Ovary (tissue), 9 donors: ENCODE measurements around the gene G6PC1. TPM values are rescaled to one million over a fixed set of nuclear protein-coding genes. Genes with fewer than 3 reads are reported as not detected.
"Not testable (repeated sequence)": the region's sequence is repeated elsewhere in the genome, so short reads cannot be mapped to it uniquely, and the experiment has no call there.

Source experiments
- DNase-seq, 5 donors: peaks; one replicate each; pipeline ENCODE4 v3.0.0-alpha.2; 2019 to 2020
- H3K27ac ChIP-seq, 2 donors: fragments of 200-600 bp; one replicate each; pipeline versions ENCODE4 v1.5.1 to v1.8.0; 2019 to 2022
- H3K27me3 ChIP-seq: fragments of 200-600 bp; one replicate; pipeline ENCODE4 v1.8.0; 2022
- H3K36me3 ChIP-seq: fragments of 200-600 bp; sonication (generic); one replicate; pipeline ENCODE4 v1.5.1; 2019
- H3K4me1 ChIP-seq: one replicate; pipeline ENCODE4 v1.8.1; 2013; ENCODE audit warnings: mild to moderate bottlenecking, moderate library complexity; ENCODE audit not compliant: insufficient read depth
- H3K4me3 ChIP-seq: fragments of 200-600 bp; sonication (generic); one replicate; pipeline ENCODE4 v1.5.1; 2017
- H3K9me3 ChIP-seq, 2 donors: fragments of 200-600 bp in 1 of 2; sonication (generic) in 1 of 2; one replicate each; pipeline versions ENCODE4 v1.5.1 to v1.8.1; 2013 to 2019; ENCODE audit warnings: mild to moderate bottlenecking in 1 of 2, moderate library complexity in 1 of 2
- CTCF ChIP-seq, 3 donors: fragments of 450-650 bp in 2 of 3; fragments of 200-600 bp in 1 of 3; IDR thresholded peaks; one replicate each; pipeline versions ENCODE4 v1.5.1 to v1.8.0; 2016 to 2022; ENCODE audit warnings: antibody characterized with exemption in 3 of 3, mild to moderate bottlenecking in 1 of 3
- EP300 ChIP-seq: sonication (generic); formaldehyde crosslinking; IDR thresholded peaks from one replicate; pipeline ENCODE4 v1.6.1; 2017; ENCODE audit warnings: antibody characterized with exemption
- POLR2A ChIP-seq: fragments of 450-650 bp; IDR thresholded peaks from one replicate; pipeline ENCODE4 v1.6.1; 2017; ENCODE audit warnings: antibody characterized with exemption, mild to moderate bottlenecking, moderate library complexity
- WGBS, 3 donors: extraction: QIAGEN DNeasy Blood & Tissue Kit in 1 of 3; methylation state at CpG; one replicate each; pipeline versions ENCODE4 v1.1.5 to v1.1.7; 2013 to 2017; 5-methylcytosine and 5-hydroxymethylcytosine counted together
- intact Hi-C, 4 donors: fragments of 100-400 bp; cut with DNase I; formaldehyde crosslinking; loops; one replicate each; pipeline versions ENCODE4 v1.11.0 to v1.15.1; 2022 to 2023
- polyA plus RNA-seq, 2 donors: library from polyadenylated mRNA; stranded (reverse); fragments of 200-250 nt in 1 of 2; fragments of 350-450 nt in 1 of 2; fragmentation: Illumina TruSeq in 1 of 2; extraction: RNeasy Lipid Tissue Mini Kit (QIAGEN cat#74804) in 1 of 2; gene quantifications; one replicate each; pipeline ENCODE4 v1.2.3, GENCODE V29; 2013 to 2014
- total RNA-seq, 7 donors: library from RNA; depleted of rRNA in 2 of 7; stranded (reverse); fragments of >200 nt in 2 of 7; fragmentation: NEBNext Ultra II Directional in 3 of 7; extraction: Animal tissue kit (Norgen Biotek cat#: 25700) in 3 of 7; gene quantifications; one replicate each; pipeline versions ENCODE4 v1.1.0 to v1.2.4, GENCODE V29; 2016 to 2023
- donor health status: DM: no; HTN: no; CAD: no; lungs with moderate emphysema.
- donor health status: DM: no; HTN: no; CAD: no.
- donor health status: Bipolar disorder and iron deficiency.
- donor health status: DM: yes; HTN: yes; CAD: no.
- donor health status: DM: no; HTN: no; CAD: no.
- donor health status: DM: yes; HTN: yes; CAD: no.

Gene G6PC1
- total and polyA plus RNA-seq, 9 donors, result 0.69 to 1.7 TPM; not detected in 7

GRCh38 chr17:42917236-42917603, 16.6 kb downstream of the G6PC1 start:
- H3K9me3 ChIP-seq, result no peaks in the 10 kb centered on the region
- DNase-seq, result no peak
- H3K27ac ChIP-seq, result no peak overlapping the region
- H3K4me1 ChIP-seq, result no peaks in the 10 kb centered on the region
- no peak for TF ChIP-seq EP300
- TF ChIP-seq POLR2A, result no peak
- no peak for TF ChIP-seq CTCF (IDR thresholded peaks at IDR 0.05)
- no peaks in the 10 kb centered on the region for H3K36me3 ChIP-seq
- H3K27me3 ChIP-seq, result no peaks in the 10 kb centered on the region
- WGBS, 3 donors, result 65 to 79% (median 73%) methylated on average over 8 of the region's 8 CpGs
- H3K4me3 ChIP-seq, result no peak overlapping the region
- intact Hi-C loops, result no loop called here

GRCh38 chr17:42918902-42919521, 18.4 kb downstream of the G6PC1 start:
- no peak overlapping the region for H3K27ac ChIP-seq
- 24 to 29% (median 28%) methylated on average over 3 of the region's 3 CpGs for WGBS, 3 donors

GRCh38 chr17:42919522-42920077, 19.0 kb downstream of the G6PC1 start:
- not testable (repeated sequence) for DNase-seq, H3K27ac ChIP-seq

More at GRCh38 chr17:42918902-42919521, 18.4 kb downstream of the G6PC1 start:
- Histone ChIP-seq H3K36me3 (no peaks in the 10 kb centered on the region), H3K4me1 (no peaks in the 10 kb centered on the region), H3K27me3 (no peaks in the 10 kb centered on the region), H3K4me3 (no peak overlapping the region), H3K9me3 (no peaks in the 10 kb centered on the region)
- no peak for TF ChIP-seq CTCF (IDR thresholded peaks at IDR 0.05)
- TF ChIP-seq POLR2A, result no peak
- no peak for TF ChIP-seq EP300
- intact Hi-C loops, result no loop called here
- no peak for DNase-seq

DNA sequence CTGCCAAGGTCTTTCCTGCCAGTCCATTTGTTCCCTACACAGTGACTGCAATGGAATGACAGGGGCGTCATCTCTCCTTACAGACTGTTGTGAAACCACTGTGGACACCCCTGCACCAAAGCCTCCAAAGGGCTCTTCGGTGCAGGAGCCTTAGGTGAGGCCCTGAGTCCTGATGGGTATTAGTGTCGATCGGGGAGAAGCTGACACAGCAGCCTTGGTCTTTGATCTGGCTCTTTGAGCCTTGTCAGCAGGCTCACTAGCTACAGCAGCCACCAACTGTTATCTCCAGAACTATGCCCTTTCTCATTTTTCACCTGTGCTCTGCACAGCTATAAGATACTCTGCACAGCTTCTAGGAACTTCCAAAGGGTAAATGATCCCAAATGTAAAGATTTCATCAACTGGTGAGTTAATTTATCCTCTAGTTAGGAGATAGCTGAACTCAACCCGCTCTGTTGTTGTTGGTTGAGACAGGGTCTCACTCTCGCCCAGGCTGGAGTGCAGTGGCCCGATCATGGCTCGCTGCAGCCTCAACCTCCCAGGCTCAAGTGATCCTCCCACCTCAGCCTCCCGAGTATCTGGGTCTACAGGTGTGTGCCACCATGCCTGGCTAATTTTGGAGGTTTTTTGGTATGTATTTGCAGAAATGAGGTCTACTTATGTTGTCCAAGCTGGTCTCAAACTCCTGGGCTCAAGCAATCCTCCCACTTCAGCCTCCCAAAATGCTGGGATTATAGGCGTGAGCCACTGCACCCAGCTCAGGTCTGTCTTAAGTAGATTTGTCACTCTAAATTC, 19.7 kb downstream of the G6PC1 start:
- Histone ChIP-seq H3K4me1 (no peaks in the 10 kb centered on the region), H3K27me3 (no peaks in the 10 kb centered on the region), H3K27ac (no peak overlapping the region), H3K4me3 (no peak overlapping the region), H3K36me3 (no peaks in the 10 kb centered on the region), H3K9me3 (no peaks in the 10 kb centered on the region)
- TF ChIP-seq POLR2A, result no peak
- TF ChIP-seq EP300, result no peak
- TF ChIP-seq CTCF (IDR thresholded peaks at IDR 0.05), result no peak
- DNase-seq, result no peak
- intact Hi-C loops, result no loop called here
- 79 to 83% (median 80%) methylated on average over 10 of the region's 10 CpGs for WGBS, 3 donors

More at GRCh38 chr17:42919522-42920077, 19.0 kb downstream of the G6PC1 start:
- H3K27me3 ChIP-seq, H3K4me1 ChIP-seq, intact Hi-C loops, H3K36me3 ChIP-seq, H3K4me3 ChIP-seq, H3K9me3 ChIP-seq: not testable (repeated sequence)
- WGBS, 3 donors, result 85 to 87% (median 85%) methylated on average over 10 of the region's 10 CpGs

DNA sequence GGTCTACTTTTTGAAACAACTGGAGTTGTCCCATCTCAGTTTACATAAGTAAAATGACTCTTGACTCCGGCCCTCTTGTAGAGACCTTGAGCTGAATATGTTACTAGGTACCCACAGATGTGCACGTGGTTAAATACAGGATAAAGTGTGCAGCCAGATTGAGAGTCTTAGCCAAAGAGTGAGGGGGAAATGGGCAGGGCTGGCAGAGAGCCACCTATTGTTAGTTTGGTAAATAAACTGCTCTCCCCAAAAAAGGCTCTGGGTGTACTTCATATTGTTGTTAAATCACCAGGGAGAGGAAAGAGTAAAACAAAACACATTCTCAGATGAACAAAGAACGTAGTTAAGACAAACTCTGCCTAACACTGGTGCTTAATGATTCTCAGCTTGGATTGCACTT, 20.3 kb downstream of the G6PC1 start:
- 10 to 32% (median 22%) methylated on average over 3 of the region's 3 CpGs for WGBS, 3 donors
- no peak for TF ChIP-seq EP300
- TF ChIP-seq CTCF (IDR thresholded peaks at IDR 0.05), result no peak
- no peak for TF ChIP-seq POLR2A
- Histone ChIP-seq H3K27me3 (no peaks in the 10 kb centered on the region), H3K9me3 (no peaks in the 10 kb centered on the region), H3K36me3 (no peaks in the 10 kb centered on the region), H3K4me3 (no peak overlapping the region), H3K4me1 (no peaks in the 10 kb centered on the region), H3K27ac (no peak overlapping the region)
- DNase-seq, result no peak
- intact Hi-C loops, result no loop called here
